H1 (cell line): ENCODE data around the gene SGO2. TPM values are rescaled to one million over a fixed set of nuclear protein-coding genes. Genes with fewer than 3 reads are reported as not detected.

Source experiments
- CHD7 ChIP-seq: fragments of 300-600 bp; sonication (generic); IDR thresholded peaks from 2 replicates; pipeline ENCODE4 v1.7.1; 2012; ENCODE audit warnings: low read length, moderate library complexity, mild to moderate bottlenecking, inconsistent platforms; ENCODE audit not compliant: insufficient replicate concordance
- FOSL1 ChIP-seq: IDR thresholded peaks from 2 replicates; pipeline ENCODE4 v1.6.1; 2011; ENCODE audit warnings: mild to moderate bottlenecking, low read depth, low read length, moderate library complexity; ENCODE audit not compliant: insufficient read depth
- ZNF274 ChIP-seq: IDR thresholded peaks from 2 replicates; pipeline ENCODE4 v1.7.0; 2012; ENCODE audit warnings: low read length, borderline replicate concordance; ENCODE audit errors: extremely low read depth
- polyA plus RNA-seq, 7 experiments: library from polyadenylated mRNA; depleted of rRNA in 3 of 7; stranded (reverse) in 5 of 7; unstranded in 2 of 7; fragments of >200 nt in 5 of 7; fragments of 200-250 nt in 2 of 7; gene quantifications; 1 replicate in 5 of 7; 2 replicates in 1 of 7; 4 replicates in 1 of 7; pipeline versions ENCODE4 v1.2.1 to v1.2.3, GENCODE V29; 2011 to 2013; ENCODE audit warnings: missing spikeins in 2 of 7, mixed read lengths in 2 of 7
- total RNA-seq: library from RNA; stranded (reverse); fragmentation: NEBNext Ultra II Directional; extraction: Animal tissue kit (Norgen Biotek cat#: 25700); gene quantifications from 2 replicates; pipeline ENCODE4 v1.2.1, GENCODE V29; 2021

SGO2 gene
- total and polyA plus RNA-seq, 2 of the 8 experiments (the other 6 are each of a cell fraction or from before 2014, with no cell fraction given), result 2.4 to 33.2 TPM

- TF ChIP-seq CHD7, result no peak
- no peak for TF ChIP-seq FOSL1
- no peak for TF ChIP-seq ZNF274
- TF ChIP-seq, all 59 proteins: peak for 0
Observed at GRCh38 chr2:200616656-200617055, 90.6 kb downstream of the SGO2 start (continued).
